Cardiac muscle cell (in vitro differentiated cells and primary cell): ENCODE measurements around the gene NR1H3. TPM values are rescaled to one million over a fixed set of nuclear protein-coding genes. Genes with fewer than 3 reads are reported as not detected.
A peak's percentile ranks its signal among the peaks of the same experiment; 100 is the strongest.

ENCODE experiments used
- DNase-seq, 2 donors: peaks; one replicate each; pipeline versions ENCODE4 v3.0.0 to v3.0.0-alpha.2; 2010 to 2017; ENCODE audit warnings: low read depth in 1 of 2, low spot score in 1 of 2
- H3K27ac ChIP-seq: fragments of 200-600 bp; sonication (generic); 2 replicates; pipeline ENCODE4 v1.5.1; 2016
- H3K27me3 ChIP-seq: fragments of 200-600 bp; sonication (generic); 2 replicates; pipeline ENCODE4 v1.6.0; 2016; ENCODE audit warnings: control low read depth
- H3K36me3 ChIP-seq: fragments of 200-600 bp; sonication (generic); 2 replicates; pipeline ENCODE4 v1.5.1; 2016; ENCODE audit warnings: control low read depth
- H3K4me1 ChIP-seq: fragments of 200-600 bp; sonication (generic); 2 replicates; pipeline ENCODE4 v1.8.1; 2017; ENCODE audit warnings: low read depth, mild to moderate bottlenecking, mixed run types
- H3K4me3 ChIP-seq: fragments of 200-600 bp; sonication (generic); 2 replicates; pipeline ENCODE4 v1.5.1; 2016; ENCODE audit warnings: mild to moderate bottlenecking
- H3K9me3 ChIP-seq: fragments of 200-600 bp; sonication (generic); 2 replicates; pipeline ENCODE4 v1.5.1; 2017; ENCODE audit warnings: low read depth, mild to moderate bottlenecking, control low read depth
- CTCF ChIP-seq: IDR thresholded peaks from 2 replicates; pipeline ENCODE4 v1.5.1; 2012; ENCODE audit warnings: low read depth, mild to moderate bottlenecking, low read length
- polyA plus RNA-seq: library from polyadenylated mRNA; unstranded; fragments of >200 nt; fragmentation: Nextera tagmentation; extraction: Ambion mirVana; gene quantifications from 2 replicates; pipeline ENCODE4 v1.2.1, GENCODE V29; 2016
- total RNA-seq: library from RNA; depleted of rRNA; stranded (reverse); fragments of >200 nt; gene quantifications from 2 replicates; pipeline ENCODE4 v1.2.3, GENCODE V29; 2016

The NR1H3 gene
- total and polyA plus RNA-seq, 2 experiments from 2014 or later, result 16.2 to 31.6 TPM

GRCh38 chr11:47296045-47296444, 38.2 kb downstream of the NR1H3 start:
- peaks cover 58% of the 10 kb centered on the region for H3K36me3 ChIP-seq
- H3K4me1 ChIP-seq, result no peaks in the 10 kb centered on the region
- TF ChIP-seq CTCF, result no peak
- no peak overlapping the region for H3K27ac ChIP-seq
- no peaks in the 10 kb centered on the region for H3K27me3 ChIP-seq
- H3K9me3 ChIP-seq, result no peaks in the 10 kb centered on the region
- no peak overlapping the region for H3K4me3 ChIP-seq
- no peak for DNase-seq

GRCh38 chr11:47299078-47299477, 41.3 kb downstream of the NR1H3 start:
- Histone ChIP-seq H3K27ac (no peak overlapping the region), H3K27me3 (no peaks in the 10 kb centered on the region), H3K9me3 (no peaks in the 10 kb centered on the region), H3K36me3 (peaks cover 48% of the 10 kb centered on the region), H3K4me3 (no peak overlapping the region), H3K4me1 (no peaks in the 10 kb centered on the region)
- TF ChIP-seq CTCF, result no peak
- no peak for DNase-seq

GRCh38 chr11:47302853-47303252, 45.1 kb downstream of the NR1H3 start:
- H3K9me3 ChIP-seq, result no peaks in the 10 kb centered on the region
- H3K4me3 ChIP-seq, result no peak overlapping the region
- TF ChIP-seq CTCF, result no peak
- no peak overlapping the region for H3K27ac ChIP-seq
- no peaks in the 10 kb centered on the region for H3K27me3 ChIP-seq
- H3K4me1 ChIP-seq, result no peaks in the 10 kb centered on the region
- H3K36me3 ChIP-seq, result peaks cover 36% of the 10 kb centered on the region
- DNase-seq, result no peak

- Histone ChIP-seq H3K4me1 (no peaks in the 10 kb centered on the region), H3K9me3 (no peaks in the 10 kb centered on the region), H3K36me3 (peaks cover 58% of the 10 kb centered on the region), H3K27ac (peak overlapping the region; percentile 22), H3K4me3 (no peak overlapping the region), H3K27me3 (no peaks in the 10 kb centered on the region)
- no peak for TF ChIP-seq CTCF
- DNase-seq, result no peak
These were observed 48.1 kb downstream of the NR1H3 start for GRCh38 chr11:47305734-47306483.

- H3K4me3 ChIP-seq, result no peak overlapping the region
- H3K9me3 ChIP-seq, result no peaks in the 10 kb centered on the region
- no peak for TF ChIP-seq CTCF
- peaks cover 62% of the 10 kb centered on the region for H3K36me3 ChIP-seq
- no peak for DNase-seq
- H3K27me3 ChIP-seq, result no peaks in the 10 kb centered on the region
- H3K4me1 ChIP-seq, result no peaks in the 10 kb centered on the region
- H3K27ac ChIP-seq, result peak overlapping the region; percentile 22
These were observed 48.7 kb downstream of the NR1H3 start for GRCh38 chr11:47306484-47306844.
